Liver (tissue), 9 donors: Measurements from ENCODE around the gene ESRRA. TPM values are rescaled to one million over a fixed set of nuclear protein-coding genes. Genes with fewer than 3 reads are reported as not detected.

Source experiments
- DNase-seq: peaks from one replicate; pipeline ENCODE4 v3.0.0-alpha.2; 2017; ENCODE audit warnings: low spot score
- H3K27ac ChIP-seq, 2 donors: one replicate each; pipeline ENCODE4 v1.7.0; 2013; ENCODE audit warnings: inconsistent platforms in 2 of 2, low read length in 2 of 2, control low read depth in 1 of 2, low read depth in 1 of 2, mild to moderate bottlenecking in 1 of 2
- H3K27me3 ChIP-seq, 4 donors: one replicate each; pipeline versions ENCODE4 v1.6.1 to v1.7.0; 2013; ENCODE audit warnings: low read length in 3 of 4, inconsistent platforms in 1 of 4, mild to moderate bottlenecking in 1 of 4, moderate library complexity in 1 of 4; ENCODE audit not compliant: control insufficient read depth in 4 of 4, insufficient read depth in 4 of 4
- H3K36me3 ChIP-seq, 4 donors: one replicate each; pipeline versions ENCODE4 v1.6.1 to v1.7.0; 2013; ENCODE audit warnings: low read length in 3 of 4, mild to moderate bottlenecking in 3 of 4, low read depth in 1 of 4, moderate library complexity in 1 of 4; ENCODE audit not compliant: control insufficient read depth in 4 of 4, insufficient read depth in 3 of 4
- H3K4me1 ChIP-seq, 4 donors: one replicate each; pipeline versions ENCODE4 v1.6.1 to v1.7.0; 2013; ENCODE audit warnings: low read length in 3 of 4, mild to moderate bottlenecking in 3 of 4, moderate library complexity in 1 of 4; ENCODE audit not compliant: control insufficient read depth in 4 of 4, insufficient read depth in 4 of 4
- H3K4me3 ChIP-seq, 3 donors: one replicate each; pipeline versions ENCODE4 v1.6.1 to v1.7.0; 2013; ENCODE audit warnings: low read length in 3 of 3, control low read depth in 1 of 3, low read depth in 1 of 3, mild to moderate bottlenecking in 1 of 3
- H3K9ac ChIP-seq, 2 donors: one replicate each; pipeline ENCODE4 v1.7.0; 2013; ENCODE audit warnings: low read length in 2 of 2, mild to moderate bottlenecking in 2 of 2, moderate library complexity in 2 of 2, control low read depth in 1 of 2, low read depth in 1 of 2
- H3K9me3 ChIP-seq, 4 donors: one replicate each; pipeline versions ENCODE4 v1.6.1 to v1.7.0; 2013; ENCODE audit warnings: low read length in 3 of 4; ENCODE audit not compliant: control insufficient read depth in 4 of 4
- FOXA2 ChIP-seq: IDR thresholded peaks from 2 replicates; pipeline ENCODE4 v1.6.1; 2016; ENCODE audit warnings: antibody characterized with exemption
- GABPA ChIP-seq, 2 donors: IDR thresholded peaks in 1 of 2; conservative IDR thresholded peaks in 1 of 2; 2 replicates each; pipeline ENCODE4 v1.6.1; 2016; ENCODE audit warnings: antibody characterized with exemption in 2 of 2, mild to moderate bottlenecking in 1 of 2, moderate library complexity in 1 of 2
- HNF4A ChIP-seq, 2 donors: conservative IDR thresholded peaks; 2 replicates each; pipeline ENCODE4 v1.6.1; 2016; ENCODE audit warnings: antibody characterized with exemption in 2 of 2, mild to moderate bottlenecking in 2 of 2
- HNF4G ChIP-seq: IDR thresholded peaks from 2 replicates; pipeline ENCODE4 v1.6.1; 2016; ENCODE audit warnings: antibody characterized with exemption
- JUND ChIP-seq, 2 donors: IDR thresholded peaks; 2 replicates each; pipeline ENCODE4 v1.6.1; 2016; ENCODE audit warnings: antibody characterized with exemption in 2 of 2
- NR2F2 ChIP-seq: IDR thresholded peaks from 2 replicates; pipeline ENCODE4 v1.6.1; 2016; ENCODE audit warnings: antibody characterized with exemption
- RAD21 ChIP-seq, 2 donors: IDR thresholded peaks; 2 replicates each; pipeline ENCODE4 v1.6.1; 2016; ENCODE audit warnings: antibody characterized with exemption in 2 of 2, mild to moderate bottlenecking in 2 of 2
- RXRA ChIP-seq, 2 donors: IDR thresholded peaks; 2 replicates each; pipeline ENCODE4 v1.6.1; 2017 to 2018; ENCODE audit warnings: antibody characterized with exemption in 2 of 2, mild to moderate bottlenecking in 1 of 2
- SP1 ChIP-seq: IDR thresholded peaks from 2 replicates; pipeline ENCODE4 v1.6.1; 2018; ENCODE audit warnings: antibody characterized with exemption, mild to moderate bottlenecking
- TAF1 ChIP-seq: conservative IDR thresholded peaks from 2 replicates; pipeline ENCODE4 v1.6.1; 2016; ENCODE audit warnings: antibody characterized with exemption, mild to moderate bottlenecking
- YY1 ChIP-seq: IDR thresholded peaks from 2 replicates; pipeline ENCODE4 v1.6.1; 2016; ENCODE audit warnings: antibody characterized with exemption, mild to moderate bottlenecking
- WGBS: extraction: QIAGEN DNeasy Blood & Tissue Kit; methylation state at CpG from one replicate; pipeline ENCODE4 v1.1.7; 2013; 5-methylcytosine and 5-hydroxymethylcytosine counted together
- polyA plus RNA-seq, 2 donors: library from polyadenylated mRNA; stranded (reverse) in 1 of 2; unstranded in 1 of 2; fragments of 200-250 nt in 1 of 2; fragments of >200 nt in 1 of 2; fragmentation: Nextera tagmentation in 1 of 2; extraction: Ambion mirVana in 1 of 2; gene quantifications; one replicate each; pipeline versions ENCODE4 v1.2.1 to v1.2.3, GENCODE V29; 2013 to 2015
- total RNA-seq, 2 donors: library from RNA; depleted of rRNA; stranded (reverse); fragments of >200 nt; gene quantifications; one replicate each; pipeline ENCODE4 v1.2.3, GENCODE V29; 2014
- TF ChIP-seq, protein P1 (sequence below): IDR thresholded peaks from 2 replicates; pipeline ENCODE4 v1.6.1; 2016; ENCODE audit warnings: antibody characterized with exemption
- TF ChIP-seq, protein P2 (sequence below): fragments of 150-350 bp; IDR thresholded peaks from 2 replicates; pipeline ENCODE4 v1.5.1; 2017; ENCODE audit warnings: improper control_type of control experiment, low read depth, low read length; ENCODE audit not compliant: missing input control
- TF ChIP-seq, protein P3 (sequence below): IDR thresholded peaks from 2 replicates; pipeline ENCODE4 v1.6.1; 2016; ENCODE audit warnings: antibody characterized with exemption
- TF ChIP-seq, protein P4 (sequence below): IDR thresholded peaks from 2 replicates; pipeline ENCODE4 v1.6.1; 2016; ENCODE audit warnings: antibody characterized with exemption
- donor health status: healthy.
- donor health status: healthy.
- donor health status: healthy.
- donor health status: healthy.
- donor health status: healthy.

ESRRA gene
- total and polyA plus RNA-seq, 4 donors: 13.9 to 64.8 (median 37.5) TPM

- WGBS: 31% methylated on average over 42 of the region's 42 CpGs
- Histone ChIP-seq H3K36me3 (no peaks in the 10 kb centered on the region), H3K9me3 (no peaks in the 10 kb centered on the region), H3K9ac (no peak overlapping the region), H3K27ac (no peak overlapping the region), H3K4me3 (peak overlapping the region in 1 of 3 donors; percentile 32), H3K4me1 (peaks cover 0 to 25% (median 8%) of the 10 kb centered on the region in 4 donors), H3K27me3 (peaks cover 2 to 22% (median 6%) of the 10 kb centered on the region in 4 donors)
- TF ChIP-seq HNF4A (conservative IDR thresholded peaks at IDR 0.05) (no peak), FOXA2 (no peak), RAD21 (IDR thresholded peaks at IDR 0.05) (no peak), RXRA (IDR thresholded peaks at IDR 0.05) (no peak), YY1 (no peak)
- TF ChIP-seq, protein P1, sequence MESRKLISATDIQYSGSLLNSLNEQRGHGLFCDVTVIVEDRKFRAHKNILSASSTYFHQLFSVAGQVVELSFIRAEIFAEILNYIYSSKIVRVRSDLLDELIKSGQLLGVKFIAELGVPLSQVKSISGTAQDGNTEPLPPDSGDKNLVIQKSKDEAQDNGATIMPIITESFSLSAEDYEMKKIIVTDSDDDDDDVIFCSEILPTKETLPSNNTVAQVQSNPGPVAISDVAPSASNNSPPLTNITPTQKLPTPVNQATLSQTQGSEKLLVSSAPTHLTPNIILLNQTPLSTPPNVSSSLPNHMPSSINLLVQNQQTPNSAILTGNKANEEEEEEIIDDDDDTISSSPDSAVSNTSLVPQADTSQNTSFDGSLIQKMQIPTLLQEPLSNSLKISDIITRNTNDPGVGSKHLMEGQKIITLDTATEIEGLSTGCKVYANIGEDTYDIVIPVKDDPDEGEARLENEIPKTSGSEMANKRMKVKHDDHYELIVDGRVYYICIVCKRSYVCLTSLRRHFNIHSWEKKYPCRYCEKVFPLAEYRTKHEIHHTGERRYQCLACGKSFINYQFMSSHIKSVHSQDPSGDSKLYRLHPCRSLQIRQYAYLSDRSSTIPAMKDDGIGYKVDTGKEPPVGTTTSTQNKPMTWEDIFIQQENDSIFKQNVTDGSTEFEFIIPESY: no peak
- TF ChIP-seq, protein P2, sequence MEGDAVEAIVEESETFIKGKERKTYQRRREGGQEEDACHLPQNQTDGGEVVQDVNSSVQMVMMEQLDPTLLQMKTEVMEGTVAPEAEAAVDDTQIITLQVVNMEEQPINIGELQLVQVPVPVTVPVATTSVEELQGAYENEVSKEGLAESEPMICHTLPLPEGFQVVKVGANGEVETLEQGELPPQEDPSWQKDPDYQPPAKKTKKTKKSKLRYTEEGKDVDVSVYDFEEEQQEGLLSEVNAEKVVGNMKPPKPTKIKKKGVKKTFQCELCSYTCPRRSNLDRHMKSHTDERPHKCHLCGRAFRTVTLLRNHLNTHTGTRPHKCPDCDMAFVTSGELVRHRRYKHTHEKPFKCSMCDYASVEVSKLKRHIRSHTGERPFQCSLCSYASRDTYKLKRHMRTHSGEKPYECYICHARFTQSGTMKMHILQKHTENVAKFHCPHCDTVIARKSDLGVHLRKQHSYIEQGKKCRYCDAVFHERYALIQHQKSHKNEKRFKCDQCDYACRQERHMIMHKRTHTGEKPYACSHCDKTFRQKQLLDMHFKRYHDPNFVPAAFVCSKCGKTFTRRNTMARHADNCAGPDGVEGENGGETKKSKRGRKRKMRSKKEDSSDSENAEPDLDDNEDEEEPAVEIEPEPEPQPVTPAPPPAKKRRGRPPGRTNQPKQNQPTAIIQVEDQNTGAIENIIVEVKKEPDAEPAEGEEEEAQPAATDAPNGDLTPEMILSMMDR: no peak
- no peak for DNase-seq
These were observed 12.7 kb upstream of the ESRRA start for GRCh38 chr11:64292460-64293254.

DNA sequence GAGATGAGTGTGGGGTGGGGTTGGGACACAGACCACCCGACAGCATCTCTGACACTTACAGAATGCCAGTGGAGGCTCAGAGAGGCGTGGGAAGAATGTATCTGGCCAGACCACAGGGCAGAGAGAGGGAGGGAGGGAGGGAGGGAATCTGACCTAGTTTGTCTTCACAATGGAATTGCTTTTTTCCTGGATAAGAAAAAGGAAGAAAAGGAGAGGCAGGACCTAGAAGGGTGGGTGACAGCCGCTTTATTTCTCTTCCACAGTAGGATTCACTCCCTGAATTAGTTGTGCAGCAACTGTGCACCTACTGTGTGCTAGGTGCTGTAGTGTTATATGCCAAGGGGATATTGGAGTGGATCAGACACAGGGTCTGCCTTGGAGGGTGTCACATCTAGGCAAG lies 10.6 kb upstream of the ESRRA start:
- Histone ChIP-seq H3K9ac (no peak overlapping the region), H3K4me1 (peaks cover 8 to 29% (median 13%) of the 10 kb centered on the region in 4 donors), H3K36me3 (no peaks in the 10 kb centered on the region), H3K9me3 (no peaks in the 10 kb centered on the region), H3K27ac (no peak overlapping the region), H3K27me3 (peaks cover 4 to 28% (median 9%) of the 10 kb centered on the region in 4 donors), H3K4me3 (no peak overlapping the region)
- no peak for DNase-seq
- no peak for TF ChIP-seq GABPA (IDR thresholded peaks at IDR 0.05 in 1 of 2, conservative IDR thresholded peaks at IDR 0.05 in 1 of 2)
- TF ChIP-seq RAD21 (IDR thresholded peaks at IDR 0.05): no peak
- TF ChIP-seq, protein P3, sequence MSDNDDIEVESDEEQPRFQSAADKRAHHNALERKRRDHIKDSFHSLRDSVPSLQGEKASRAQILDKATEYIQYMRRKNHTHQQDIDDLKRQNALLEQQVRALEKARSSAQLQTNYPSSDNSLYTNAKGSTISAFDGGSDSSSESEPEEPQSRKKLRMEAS: no peak
- no peak for TF ChIP-seq SP1
- TF ChIP-seq RXRA (IDR thresholded peaks at IDR 0.05): no peak
- no peak for TF ChIP-seq HNF4A (conservative IDR thresholded peaks at IDR 0.05)
- TF ChIP-seq NR2F2: no peak
- TF ChIP-seq, protein P2: no peak
- no peak for TF ChIP-seq FOXA2
- TF ChIP-seq, protein P1: no peak
- TF ChIP-seq JUND (IDR thresholded peaks at IDR 0.05): no peak
- no peak for TF ChIP-seq TAF1
- TF ChIP-seq HNF4G: no peak
- TF ChIP-seq, protein P4, sequence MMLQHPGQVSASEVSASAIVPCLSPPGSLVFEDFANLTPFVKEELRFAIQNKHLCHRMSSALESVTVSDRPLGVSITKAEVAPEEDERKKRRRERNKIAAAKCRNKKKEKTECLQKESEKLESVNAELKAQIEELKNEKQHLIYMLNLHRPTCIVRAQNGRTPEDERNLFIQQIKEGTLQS: no peak
- WGBS: 69% methylated on average over 3 of the region's 3 CpGs
